PC-9 (cell line): ENCODE data around the gene BMP2K. TPM values are rescaled to one million over a fixed set of nuclear protein-coding genes. Genes with fewer than 3 reads are reported as not detected.
A peak's percentile ranks its signal among the peaks of the same experiment; 100 is the strongest.

Experiments used
- BruUV-seq: library from RNA; stranded (reverse); fragments of 400-500 nt; replicated peaks from 2 replicates; lab custom pipeline; 2021; lab: Mats Ljungman, UMichigan
- CTCF ChIA-PET: fragments of 300-600 bp; sonication (Branson Sonifier 250); formaldehyde crosslinking; loops from one replicate; lab custom pipeline; 2022; ENCODE audit warnings: antibody characterized with exemption; lab: Charles Lee
- POLR2A ChIA-PET: fragments of 300-600 bp; sonication (Branson Sonifier 250); formaldehyde crosslinking; loops from one replicate; lab custom pipeline; 2022; ENCODE audit warnings: antibody characterized with exemption; ENCODE audit not compliant: unreplicated experiment; lab: Charles Lee
- DNase-seq, 2 experiments: peaks; one replicate each; pipeline versions ENCODE4 v3.0.0 to v3.0.0-alpha.2; 2015 to 2022; ENCODE audit warnings: mixed read lengths in 1 of 2
- H2AFZ ChIP-seq: fragments of 200-600 bp; sonication (generic); 2 replicates; pipeline ENCODE4 v1.8.1; 2017; ENCODE audit warnings: antibody characterized with exemption
- H3F3A ChIP-seq: fragments of 200-600 bp; sonication (generic); 2 replicates; pipeline ENCODE4 v1.8.1; 2017; ENCODE audit warnings: antibody characterized with exemption, mild to moderate bottlenecking, low read depth; ENCODE audit not compliant: insufficient read depth
- H3K27ac ChIP-seq: fragments of 200-600 bp; sonication (generic); 2 replicates; pipeline ENCODE4 v1.6.1; 2016; ENCODE audit warnings: mixed run types
- H3K27me3 ChIP-seq: fragments of 200-600 bp; sonication (generic); 2 replicates; pipeline ENCODE4 v1.6.1; 2016; ENCODE audit warnings: low read depth, mixed run types; ENCODE audit not compliant: insufficient read depth
- H3K36me3 ChIP-seq: fragments of 200-600 bp; sonication (generic); 2 replicates; pipeline ENCODE4 v1.6.1; 2016; ENCODE audit warnings: low read depth, mixed run types
- H3K4me1 ChIP-seq: fragments of 200-600 bp; sonication (generic); replicated peaks from 2 replicates; pipeline ENCODE4 v1.6.1; 2016; ENCODE audit warnings: mixed run types; ENCODE audit not compliant: insufficient read depth
- H3K4me2 ChIP-seq: fragments of 200-600 bp; sonication (generic); 2 replicates; pipeline ENCODE4 v1.6.1; 2017; ENCODE audit warnings: mixed run types
- H3K4me3 ChIP-seq: fragments of 200-600 bp; sonication (generic); 2 replicates; pipeline ENCODE4 v1.6.1; 2016; ENCODE audit warnings: mixed run types
- H3K79me2 ChIP-seq: fragments of 200-600 bp; sonication (generic); 2 replicates; pipeline ENCODE4 v1.6.1; 2017; ENCODE audit warnings: low read depth, mixed run types
- H3K9me2 ChIP-seq: fragments of 200-600 bp; sonication (generic); 2 replicates; pipeline ENCODE4 v1.8.1; 2017; ENCODE audit warnings: mild to moderate bottlenecking; ENCODE audit not compliant: insufficient read depth
- H3K9me3 ChIP-seq: fragments of 200-600 bp; sonication (generic); 2 replicates; pipeline ENCODE4 v1.8.1; 2016; ENCODE audit warnings: low read depth; ENCODE audit not compliant: insufficient read depth
- H4K20me1 ChIP-seq: fragments of 200-600 bp; sonication (generic); 2 replicates; pipeline ENCODE4 v1.8.1; 2017; ENCODE audit not compliant: insufficient read depth
- CTCF ChIP-seq: fragments of 200-600 bp; sonication (generic); conservative IDR thresholded peaks from 2 replicates; pipeline ENCODE4 v1.6.1; 2017; ENCODE audit warnings: mixed run types, antibody characterized with exemption, mild to moderate bottlenecking, moderate library complexity
- EZH2 ChIP-seq: fragments of 200-600 bp; sonication (generic); IDR thresholded peaks from 2 replicates; pipeline ENCODE4 v1.8.0; 2017; ENCODE audit warnings: antibody characterized with exemption, low read depth
- intact Hi-C: fragments of 100-400 bp; cut with micrococcal nuclease; formaldehyde crosslinking; loops from one replicate; pipeline ENCODE4 v1.10.0; 2022; ENCODE audit not compliant: unreplicated experiment
- total RNA-seq: library from RNA; stranded (reverse); gene quantifications from 2 replicates; pipeline ENCODE4 v1.2.3, GENCODE V29; 2021

Gene BMP2K
- total RNA-seq, 1 experiment from 2014 or later = 12.2 TPM

DNA sequence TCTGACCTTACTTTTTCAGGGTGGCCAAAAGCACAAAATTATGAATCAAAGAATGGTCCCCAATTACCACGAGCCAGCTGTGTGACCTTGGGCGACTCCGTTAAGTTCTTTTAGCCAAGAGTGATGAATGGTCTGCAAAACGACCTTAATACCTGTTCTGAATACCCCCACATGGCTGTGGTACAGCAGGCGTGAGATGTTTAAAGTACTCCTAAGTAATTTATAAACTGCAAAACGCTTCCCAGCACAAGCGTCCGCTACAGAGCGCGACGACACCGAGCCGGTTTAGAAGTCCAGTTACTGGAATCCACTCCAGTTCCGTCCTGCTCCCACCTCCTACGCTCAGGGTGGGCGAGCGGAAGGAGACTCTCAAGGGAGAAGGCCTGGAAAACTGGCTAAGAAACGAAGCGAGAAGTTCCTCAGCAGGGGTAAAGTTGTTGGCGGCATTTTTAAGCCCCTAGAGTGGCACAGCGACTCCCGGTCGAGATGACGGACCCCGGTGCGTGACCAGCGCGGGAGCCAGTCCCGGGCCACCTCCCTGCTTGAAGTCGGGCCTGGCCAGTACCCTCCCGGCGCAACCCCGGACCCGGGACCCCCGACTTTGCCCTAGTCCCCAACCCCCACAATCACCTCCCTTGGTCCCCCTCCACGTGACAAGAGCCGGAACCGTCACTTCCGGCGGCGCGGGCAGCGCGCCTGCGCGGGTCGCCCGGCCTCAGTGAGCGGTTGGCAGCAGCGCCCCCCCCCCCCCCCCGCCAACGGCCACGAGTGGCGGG is 659 bp upstream of the BMP2K start:
- H4K20me1 ChIP-seq = no peaks in the 10 kb centered on the region
- POLR2A ChIA-PET = no interaction called here
- BruUV-seq = TSS peak; percentile 80
- no peaks in the 10 kb centered on the region for H3K9me2 ChIP-seq
- intact Hi-C loops = loop anchor here (2.0 to 5.0 kb wide), 2 partner anchors 129 to 163 kb away; no protein-coding TSS in a partner anchor
- no peaks in the 10 kb centered on the region for H3K27me3 ChIP-seq
- H3K4me3 ChIP-seq = peak overlapping the region; percentile 78
- H3K9me3 ChIP-seq = no peaks in the 10 kb centered on the region
- CTCF ChIA-PET = no interaction called here
- peak overlapping the region; percentile 97 for H2AFZ ChIP-seq
- no peak for TF ChIP-seq CTCF
- no peak for TF ChIP-seq EZH2
- peak overlapping the region; percentile 82 for H3K4me2 ChIP-seq
- peak in 1 of 2 experiments; percentile 70 for DNase-seq
- H3K27ac ChIP-seq = peak overlapping the region; percentile 74
- H3K36me3 ChIP-seq = no peaks in the 10 kb centered on the region
- peaks cover 4% of the 10 kb centered on the region; the same call in 1 of the 2 replicates for H3F3A ChIP-seq
- peaks cover 34% of the 10 kb centered on the region for H3K79me2 ChIP-seq
- H3K4me1 ChIP-seq = peaks cover 14% of the 10 kb centered on the region

DNA sequence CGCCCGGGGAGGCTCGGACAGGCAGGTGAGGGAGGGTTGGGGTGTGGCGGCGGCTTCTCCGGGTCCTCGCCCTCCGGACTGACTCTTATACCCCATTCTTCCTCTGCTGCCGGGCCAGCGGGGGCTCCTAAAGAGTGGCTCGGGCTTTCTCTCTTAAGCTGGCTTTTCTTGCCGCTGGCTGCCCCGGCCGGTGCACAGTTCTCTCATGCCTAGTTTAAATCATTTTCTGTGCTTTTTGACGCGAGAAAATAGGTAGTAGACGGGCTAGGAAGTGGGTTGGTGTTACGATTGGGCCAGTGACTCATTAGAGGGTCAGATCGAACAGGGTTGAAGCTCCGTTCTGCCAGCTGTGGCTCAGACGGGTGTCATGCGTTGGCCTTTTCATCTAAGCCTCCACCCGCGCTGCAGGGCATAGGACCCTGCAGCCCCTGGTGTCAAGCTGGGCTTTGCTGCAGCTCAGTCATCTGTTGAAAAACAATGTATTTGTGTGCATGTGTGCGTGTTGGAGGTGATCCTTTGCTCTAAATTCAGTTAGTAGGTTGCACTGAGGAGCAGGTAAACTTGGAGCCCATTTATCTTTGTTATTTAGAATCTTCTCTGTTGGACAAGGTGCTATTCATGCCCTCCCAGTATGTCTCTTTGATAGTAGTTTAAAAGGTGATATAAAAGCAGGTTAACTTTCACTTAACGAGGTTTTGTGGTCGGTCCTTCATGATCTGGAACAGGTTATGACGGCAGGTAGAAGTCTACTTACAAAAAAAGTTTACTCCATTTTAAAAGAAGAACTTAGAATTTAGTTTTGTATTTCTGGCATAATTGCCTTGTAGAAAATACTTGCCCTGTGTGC is 802 bp downstream of the BMP2K start:
- POLR2A ChIA-PET = interaction anchor here (0.5 kb wide), 1 partner anchor 87 kb away, joined by 5 read pairs; no protein-coding TSS in a partner anchor
- peak in 1 of 2 experiments; percentile 11 for DNase-seq
- Histone ChIP-seq H3K36me3 (no peaks in the 10 kb centered on the region), H4K20me1 (no peaks in the 10 kb centered on the region), H3K27ac (peak overlapping the region; percentile 17; the same call in 1 of the 2 replicates), H3K4me2 (peak overlapping the region; percentile 99), H3K4me1 (peaks cover 14% of the 10 kb centered on the region), H3K9me2 (no peaks in the 10 kb centered on the region), H3K27me3 (no peaks in the 10 kb centered on the region), H2AFZ (peak overlapping the region; percentile 82), H3K4me3 (peak overlapping the region; percentile 78), H3K9me3 (no peaks in the 10 kb centered on the region), H3F3A (peaks cover 4% of the 10 kb centered on the region; the same call in 1 of the 2 replicates), H3K79me2 (peaks cover 41% of the 10 kb centered on the region)
- CTCF ChIA-PET = interaction anchor here (0.5 kb wide), 1 partner anchor 151 kb away, joined by 3 read pairs; no protein-coding TSS in a partner anchor
- intact Hi-C loops = loop anchor here (2.0 to 5.0 kb wide), 2 partner anchors 130 to 165 kb away; no protein-coding TSS in a partner anchor
- no peak for TF ChIP-seq CTCF
- no peak for TF ChIP-seq EZH2
- BruUV-seq = no TSS peak

DNA sequence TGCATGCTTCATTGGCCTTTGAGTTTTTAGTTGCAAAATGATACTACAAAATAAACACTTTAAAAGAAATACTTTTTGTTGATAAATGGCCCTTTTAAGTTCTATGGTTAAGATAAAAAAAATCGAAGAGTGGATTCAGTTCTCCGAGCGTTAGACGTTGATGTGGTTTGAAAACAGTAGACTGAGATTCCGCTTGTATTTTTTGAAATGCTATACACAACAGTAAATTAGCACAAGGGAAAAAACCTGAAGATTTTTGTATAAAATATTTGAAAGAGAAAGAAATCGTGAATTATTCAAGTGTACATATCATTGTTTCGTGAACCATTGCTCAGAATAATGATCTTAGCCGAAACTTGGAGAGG is 1.4 kb downstream of the BMP2K start:
- ChIA-PET CTCF (interaction anchor here (0.5 kb wide), 1 partner anchor 152 kb away, joined by 3 read pairs; no protein-coding TSS in a partner anchor), POLR2A (no interaction called here)
- peaks cover 14% of the 10 kb centered on the region for H3K4me1 ChIP-seq
- intact Hi-C loops = loop anchor here (2.0 to 5.0 kb wide), 2 partner anchors 131 to 165 kb away; no protein-coding TSS in a partner anchor
- H3K79me2 ChIP-seq = peaks cover 41% of the 10 kb centered on the region
- no peaks in the 10 kb centered on the region for H3K9me2 ChIP-seq
- no peak for DNase-seq
- H3F3A ChIP-seq = peaks cover 4% of the 10 kb centered on the region; the same call in 1 of the 2 replicates
- H3K27me3 ChIP-seq = no peaks in the 10 kb centered on the region
- TF ChIP-seq CTCF (no peak), EZH2 (no peak)
- no peaks in the 10 kb centered on the region for H3K36me3 ChIP-seq
- H3K4me2 ChIP-seq = peak overlapping the region; percentile 99
- H4K20me1 ChIP-seq = no peaks in the 10 kb centered on the region
- no peak overlapping the region for H3K27ac ChIP-seq
- H2AFZ ChIP-seq = 0 out of 2 replicates have a peak overlapping the region, but pooled peaks have one; percentile 82
- no peaks in the 10 kb centered on the region for H3K9me3 ChIP-seq
- TSS peak; percentile 43 for BruUV-seq
- H3K4me3 ChIP-seq = peak overlapping the region; percentile 78
